Testis (tissue), 2 donors: ENCODE results near the gene ZGLP1.

Experiments used
- POLR2A ChIP-seq: fragments of 450-650 bp; IDR thresholded peaks from one replicate; pipeline ENCODE4 v1.6.1; 2017; ENCODE audit warnings: antibody characterized with exemption, mild to moderate bottlenecking, moderate library complexity
- TF ChIP-seq, protein P1 (sequence below), 3 experiments: fragments of 450-650 bp in 2 of 3; fragments of 200-600 bp in 1 of 3; sonication (generic) in 1 of 3; IDR thresholded peaks; one replicate each; pipeline ENCODE4 v1.5.1; 2016 to 2019; ENCODE audit warnings: antibody characterized with exemption in 3 of 3, mild to moderate bottlenecking in 2 of 3, moderate library complexity in 1 of 3

DNA sequence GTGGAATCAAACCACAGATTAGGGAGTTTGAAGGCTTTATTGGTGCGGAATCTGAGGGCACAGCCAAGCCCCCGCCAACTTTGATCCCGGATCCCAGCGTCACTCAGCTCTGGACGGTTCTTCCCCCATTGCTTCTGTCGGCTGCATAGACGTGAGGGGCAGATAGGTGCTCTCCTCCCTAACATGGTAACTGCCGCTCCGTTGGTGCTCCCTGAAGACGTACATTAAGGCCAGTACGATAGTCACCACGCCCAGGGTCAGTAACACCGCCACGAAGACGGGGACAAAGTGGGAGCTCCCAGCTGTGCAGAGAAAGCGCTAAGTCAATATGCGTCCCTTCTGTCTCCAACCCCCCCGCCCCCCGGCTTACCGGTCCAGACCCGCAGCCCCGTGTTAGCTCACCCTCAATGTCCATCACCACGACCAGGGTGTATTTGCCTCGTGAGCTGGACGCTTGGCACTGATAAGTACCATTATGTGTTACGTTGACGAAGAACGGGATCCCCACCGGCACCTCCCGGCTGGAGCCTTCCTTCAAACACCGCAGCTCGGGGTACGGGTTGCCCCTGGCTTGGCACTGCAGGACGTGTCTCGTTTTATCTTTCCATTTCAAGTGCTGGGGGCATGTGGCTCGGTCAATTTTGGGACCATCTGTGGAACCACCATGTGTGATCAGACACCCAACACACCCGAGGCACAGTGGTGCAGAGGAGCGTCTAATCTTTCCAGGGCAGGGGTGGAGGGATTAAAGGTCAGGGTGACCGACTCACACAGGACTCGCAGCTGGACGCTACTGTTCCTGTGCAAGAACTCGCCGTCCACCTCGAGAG lies 24.4 kb upstream of the ZGLP1 start:
- TF ChIP-seq, protein P1, sequence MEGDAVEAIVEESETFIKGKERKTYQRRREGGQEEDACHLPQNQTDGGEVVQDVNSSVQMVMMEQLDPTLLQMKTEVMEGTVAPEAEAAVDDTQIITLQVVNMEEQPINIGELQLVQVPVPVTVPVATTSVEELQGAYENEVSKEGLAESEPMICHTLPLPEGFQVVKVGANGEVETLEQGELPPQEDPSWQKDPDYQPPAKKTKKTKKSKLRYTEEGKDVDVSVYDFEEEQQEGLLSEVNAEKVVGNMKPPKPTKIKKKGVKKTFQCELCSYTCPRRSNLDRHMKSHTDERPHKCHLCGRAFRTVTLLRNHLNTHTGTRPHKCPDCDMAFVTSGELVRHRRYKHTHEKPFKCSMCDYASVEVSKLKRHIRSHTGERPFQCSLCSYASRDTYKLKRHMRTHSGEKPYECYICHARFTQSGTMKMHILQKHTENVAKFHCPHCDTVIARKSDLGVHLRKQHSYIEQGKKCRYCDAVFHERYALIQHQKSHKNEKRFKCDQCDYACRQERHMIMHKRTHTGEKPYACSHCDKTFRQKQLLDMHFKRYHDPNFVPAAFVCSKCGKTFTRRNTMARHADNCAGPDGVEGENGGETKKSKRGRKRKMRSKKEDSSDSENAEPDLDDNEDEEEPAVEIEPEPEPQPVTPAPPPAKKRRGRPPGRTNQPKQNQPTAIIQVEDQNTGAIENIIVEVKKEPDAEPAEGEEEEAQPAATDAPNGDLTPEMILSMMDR (IDR thresholded peaks at IDR 0.05) = no peak
- no peak for TF ChIP-seq POLR2A
